HepG2 (cell line): ENCODE measurements around the gene LIN7A. TPM values are rescaled to one million over a fixed set of nuclear protein-coding genes. Genes with fewer than 3 reads are reported as not detected.

Experiments used
- ATAD3A ChIP-seq: sonication (generic); formaldehyde crosslinking; IDR thresholded peaks from 2 replicates; pipeline ENCODE4 v1.4.0; 2020; ENCODE audit warnings: missing genetic modification reagents
- CSRNP1 ChIP-seq: sonication (generic); formaldehyde crosslinking; IDR thresholded peaks from 2 replicates; pipeline ENCODE4 v1.8.1; 2023; ENCODE audit warnings: mild to moderate bottlenecking, missing genetic modification reagents
- FOXA3 ChIP-seq: IDR thresholded peaks from 2 replicates; pipeline ENCODE4 v1.6.1; 2016; ENCODE audit warnings: missing genetic modification reagents, missing compliant biosample characterization
- GATAD2A ChIP-seq: IDR thresholded peaks from 2 replicates; pipeline ENCODE4 v1.6.1; 2016
- HMG20A ChIP-seq: IDR thresholded peaks from 2 replicates; pipeline ENCODE4 v1.6.1; 2016; ENCODE audit warnings: borderline replicate concordance
- HNRNPK ChIP-seq: fragments of 200-400 bp; formaldehyde crosslinking; IDR thresholded peaks from 2 replicates; pipeline ENCODE4 v1.6.1; 2018; ENCODE audit warnings: low read length, low read depth, moderate library complexity, mild to moderate bottlenecking; ENCODE audit not compliant: poor library complexity, severe bottlenecking
- MLX ChIP-seq: IDR thresholded peaks from 2 replicates; pipeline ENCODE4 v1.6.1; 2016
- NCOA2 ChIP-seq: sonication (generic); formaldehyde crosslinking; IDR thresholded peaks from 2 replicates; pipeline ENCODE4 v1.8.0; 2022; ENCODE audit warnings: inconsistent platforms
- PAXIP1 ChIP-seq: sonication (generic); formaldehyde crosslinking; conservative IDR thresholded peaks from 2 replicates; pipeline ENCODE4 v1.4.0; 2020; ENCODE audit warnings: mild to moderate bottlenecking, missing genetic modification reagents, moderate library complexity
- SOX13 ChIP-seq, 3 experiments: fragments of 450-650 bp in 1 of 3; sonication (generic) in 1 of 3; formaldehyde crosslinking in 1 of 3; IDR thresholded peaks in 2 of 3; conservative IDR thresholded peaks in 1 of 3; 2 replicates each; pipeline versions ENCODE4 v1.5.0 to v1.6.1; 2016 to 2020; ENCODE audit warnings: antibody characterized with exemption in 1 of 3, mild to moderate bottlenecking in 1 of 3, missing compliant biosample characterization in 1 of 3, missing genetic modification reagents in 1 of 3, moderate library complexity in 1 of 3
- SOX6 ChIP-seq, 2 experiments: fragments of 450-650 bp in 1 of 2; sonication (generic) in 1 of 2; formaldehyde crosslinking in 1 of 2; IDR thresholded peaks; 2 replicates each; pipeline versions ENCODE4 v1.4.0 to v1.6.1; 2017 to 2020; ENCODE audit warnings: antibody characterized with exemption in 1 of 2, mild to moderate bottlenecking in 1 of 2, missing genetic modification reagents in 1 of 2
- TFDP2 ChIP-seq: sonication (generic); formaldehyde crosslinking; IDR thresholded peaks from 2 replicates; pipeline ENCODE4 v1.4.0; 2020; ENCODE audit warnings: missing genetic modification reagents
- THAP11 ChIP-seq: IDR thresholded peaks from 2 replicates; pipeline ENCODE4 v1.6.1; 2016; ENCODE audit warnings: missing biosample characterization, missing genetic modification reagents
- ZFX ChIP-seq: sonication (generic); formaldehyde crosslinking; IDR thresholded peaks from 2 replicates; pipeline ENCODE4 v1.4.0; 2020; ENCODE audit warnings: mild to moderate bottlenecking, low read depth, missing genetic modification reagents, moderate library complexity
- ZNF30 ChIP-seq: sonication (generic); formaldehyde crosslinking; IDR thresholded peaks from 2 replicates; pipeline ENCODE4 v1.5.0; 2020; ENCODE audit warnings: mild to moderate bottlenecking, missing genetic modification reagents
- ZNF331 ChIP-seq: sonication (generic); formaldehyde crosslinking; IDR thresholded peaks from 2 replicates; pipeline ENCODE4 v1.4.0; 2020; ENCODE audit warnings: missing genetic modification reagents
- ZNF546 ChIP-seq: sonication (generic); formaldehyde crosslinking; conservative IDR thresholded peaks from 2 replicates; pipeline ENCODE4 v1.8.1; 2023; ENCODE audit warnings: mild to moderate bottlenecking, missing genetic modification reagents
- ZSCAN5A ChIP-seq: sonication (generic); formaldehyde crosslinking; IDR thresholded peaks from 2 replicates; pipeline ENCODE4 v1.8.0; 2022; ENCODE audit warnings: mild to moderate bottlenecking, missing genetic modification reagents, borderline replicate concordance
- polyA plus RNA-seq, 8 experiments: library from polyadenylated mRNA; depleted of rRNA in 3 of 8; stranded (reverse) in 7 of 8; unstranded in 1 of 8; fragments of >200 nt; fragmentation: Illumina TruSeq in 4 of 8; extraction: Trizol in 4 of 8; gene quantifications; 2 replicates each; pipeline versions ENCODE4 v1.2.1 to v1.2.3, GENCODE V29; 2011 to 2016; ENCODE audit warnings: low read depth in 4 of 8, missing spikeins in 1 of 8, mixed read lengths in 1 of 8; ENCODE audit not compliant: insufficient read depth in 1 of 8
- total RNA-seq, 5 experiments: library from RNA; depleted of rRNA; stranded (reverse); fragments of >200 nt; fragmentation: Illumina TruSeq; extraction: Trizol; gene quantifications; 2 replicates each; pipeline ENCODE4 v1.2.3, GENCODE V29; 2016; ENCODE audit warnings: low read depth in 1 of 5
- TF ChIP-seq, protein P1 (sequence below): IDR thresholded peaks from 2 replicates; pipeline ENCODE4 v1.6.1; 2016; ENCODE audit warnings: missing compliant biosample characterization, missing genetic modification reagents, borderline replicate concordance

LIN7A gene
- total and polyA plus RNA-seq, 2 of the 13 experiments (the other 11 are each of a cell fraction or from before 2014, with no cell fraction given), result 18.5 to 19.2 TPM

- TF ChIP-seq ZSCAN5A (CRISPR knock-in tag), result no peak
- TF ChIP-seq ZNF30 (CRISPR knock-in tag), result no peak
- TF ChIP-seq SOX13 (IDR thresholded peaks at IDR 0.05), result no peak
- TF ChIP-seq SOX13 (CRISPR knock-in tag; conservative IDR thresholded peaks at IDR 0.05 in 1 of 2, IDR thresholded peaks at IDR 0.05 in 1 of 2), result peak in 1 of 2 experiments; percentile 66; a peak in 1 of 4 replicates
- no peak for TF ChIP-seq ATAD3A (CRISPR knock-in tag)
- TF ChIP-seq GATAD2A (CRISPR knock-in tag), result peak; percentile 64
- 0 out of 2 replicates have a peak, but pooled peaks have one; percentile 44 for TF ChIP-seq TFDP2 (CRISPR knock-in tag)
- no peak for TF ChIP-seq HNRNPK
- 0 out of 2 replicates have a peak, but pooled peaks have one; percentile 14 for TF ChIP-seq ZNF331 (CRISPR knock-in tag)
- TF ChIP-seq, protein P1, sequence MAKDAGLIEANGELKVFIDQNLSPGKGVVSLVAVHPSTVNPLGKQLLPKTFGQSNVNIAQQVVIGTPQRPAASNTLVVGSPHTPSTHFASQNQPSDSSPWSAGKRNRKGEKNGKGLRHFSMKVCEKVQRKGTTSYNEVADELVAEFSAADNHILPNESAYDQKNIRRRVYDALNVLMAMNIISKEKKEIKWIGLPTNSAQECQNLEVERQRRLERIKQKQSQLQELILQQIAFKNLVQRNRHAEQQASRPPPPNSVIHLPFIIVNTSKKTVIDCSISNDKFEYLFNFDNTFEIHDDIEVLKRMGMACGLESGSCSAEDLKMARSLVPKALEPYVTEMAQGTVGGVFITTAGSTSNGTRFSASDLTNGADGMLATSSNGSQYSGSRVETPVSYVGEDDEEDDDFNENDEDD (CRISPR knock-in tag), result peak; percentile 58; the same call in 1 of the 2 replicates
- no peak for TF ChIP-seq CSRNP1 (CRISPR knock-in tag)
- 0 out of 2 replicates have a peak, but pooled peaks have one; percentile 9 for TF ChIP-seq THAP11 (CRISPR knock-in tag)
- no peak for TF ChIP-seq ZNF546 (CRISPR knock-in tag)
- peak; percentile 48; the same call in 1 of the 2 replicates for TF ChIP-seq HMG20A (CRISPR knock-in tag)
- peak; percentile 35; the same call in 1 of the 2 replicates for TF ChIP-seq PAXIP1 (CRISPR knock-in tag)
- TF ChIP-seq FOXA3 (CRISPR knock-in tag), result peak; percentile 80
- 0 out of 2 replicates have a peak, but pooled peaks have one; percentile 14 for TF ChIP-seq ZFX (CRISPR knock-in tag)
- peak; percentile 90 for TF ChIP-seq MLX (CRISPR knock-in tag)
- TF ChIP-seq SOX6 (IDR thresholded peaks at IDR 0.05), result no peak
- peak; percentile 31; the same call in 1 of the 2 replicates for TF ChIP-seq SOX6 (CRISPR knock-in tag; IDR thresholded peaks at IDR 0.05)
- TF ChIP-seq NCOA2 (CRISPR knock-in tag), result 0 out of 2 replicates have a peak, but pooled peaks have one; percentile 26
These were observed 20.1 kb downstream of the LIN7A start (continued) for GRCh38 chr12:80917651-80918050.
